Transverse colon (tissue), 4 donors: Measurements from ENCODE around the gene MAN1A2.

ENCODE experiments used
- CTCF ChIP-seq, 5 experiments: fragments of 200-600 bp in 3 of 5; fragments of 450-650 bp in 2 of 5; sonication (generic) in 3 of 5; IDR thresholded peaks; 1 replicate in 2 of 5; 2 replicates in 3 of 5; pipeline ENCODE4 v1.5.1; 2016 to 2017; ENCODE audit warnings: antibody characterized with exemption in 5 of 5, inconsistent platforms in 3 of 5, mild to moderate bottlenecking in 2 of 5, moderate library complexity in 1 of 5
- EP300 ChIP-seq: sonication (generic); formaldehyde crosslinking; IDR thresholded peaks from one replicate; pipeline ENCODE4 v1.6.1; 2017; ENCODE audit warnings: antibody characterized with exemption, low read depth
- POLR2A ChIP-seq: fragments of 450-650 bp; IDR thresholded peaks from one replicate; pipeline ENCODE4 v1.6.1; 2016; ENCODE audit warnings: antibody characterized with exemption, mild to moderate bottlenecking, moderate library complexity
- POLR2AphosphoS5 ChIP-seq, 3 donors: sonication (generic); formaldehyde crosslinking; IDR thresholded peaks; one replicate each; pipeline ENCODE4 v1.6.1; 2016; ENCODE audit warnings: antibody characterized with exemption in 3 of 3

- no peak for TF ChIP-seq POLR2AphosphoS5 (IDR thresholded peaks at IDR 0.05)
- no peak for TF ChIP-seq CTCF (IDR thresholded peaks at IDR 0.05)
- TF ChIP-seq EP300, result no peak
- TF ChIP-seq POLR2A, result no peak
Measured at GRCh38 chr1:117562581-117563491, 195.6 kb downstream of the MAN1A2 start.
